Pancreas (tissue), 10 donors: ENCODE measurements around the gene DAB2IP. TPM values are rescaled to one million over a fixed set of nuclear protein-coding genes. Genes with fewer than 3 reads are reported as not detected.
A peak's percentile ranks its signal among the peaks of the same experiment; 100 is the strongest.

Experiments
- ATAC-seq, 4 donors: fragments of 200-7000 bp; cut with Tn5 transposase; one replicate each; pipeline versions ENCODE4 v1.8.0 to v1.9.1; 2020; ENCODE audit warnings: mild to moderate bottlenecking in 4 of 4, moderate library complexity in 4 of 4
- DNase-seq, 6 donors: peaks; one replicate each; pipeline ENCODE4 v3.0.0-alpha.2; 2020
- FAIRE-seq: peaks from 2 replicates; lab custom pipeline; 2012; peaks lifted over from hg19 to GRCh38; lab: Jason Lieb, UNC
- H3K27ac ChIP-seq, 4 donors: fragments of 200-600 bp; sonication (generic); 1 replicate in 3 of 4; 2 replicates in 1 of 4; pipeline versions ENCODE4 v1.5.0 to v1.8.0; 2020
- H3K27me3 ChIP-seq, 4 donors: fragments of 200-600 bp; one replicate each; pipeline ENCODE4 v1.8.0; 2021
- H3K36me3 ChIP-seq, 3 donors: fragments of 200-600 bp; sonication (generic) in 1 of 3; one replicate each; pipeline versions ENCODE4 v1.5.0 to v1.8.0; 2020 to 2021
- H3K4me1 ChIP-seq, 3 donors: fragments of 200-600 bp; one replicate each; pipeline ENCODE4 v1.8.0; 2021
- H3K4me3 ChIP-seq, 4 donors: fragments of 200-600 bp; sonication (generic) in 2 of 4; one replicate each; pipeline versions ENCODE4 v1.5.0 to v1.8.0; 2020 to 2021
- H3K9me3 ChIP-seq, 4 donors: fragments of 200-600 bp; one replicate each; pipeline ENCODE4 v1.8.0; 2021
- CTCF ChIP-seq, 4 donors: fragments of 200-600 bp; sonication (generic) in 3 of 4; IDR thresholded peaks; one replicate each; pipeline versions ENCODE4 v1.5.0 to v1.8.0; 2021; ENCODE audit warnings: antibody characterized with exemption in 4 of 4
- WGBS, 2 donors: extraction: QIAGEN DNeasy Blood & Tissue Kit; methylation state at CpG; one replicate each; pipeline ENCODE4 v1.1.7; 2013; 5-methylcytosine and 5-hydroxymethylcytosine counted together
- intact Hi-C, 3 donors: fragments of 100-400 bp; cut with DNase I; formaldehyde crosslinking; loops; one replicate each; pipeline versions ENCODE4 v1.11.1 to v1.14.2; 2022
- polyA plus RNA-seq, 2 donors: library from polyadenylated mRNA; stranded (reverse); fragments of 200-250 nt; gene quantifications; one replicate each; pipeline ENCODE4 v1.2.3, GENCODE V29; 2013
- total RNA-seq, 6 donors: library from RNA; stranded (reverse); fragmentation: NEBNext Ultra II Directional in 4 of 6; extraction: Animal tissue kit (Norgen Biotek cat#: 25700) in 4 of 6; gene quantifications; one replicate each; pipeline versions ENCODE4 v1.2.1 to v1.2.4, GENCODE V29; 2021 to 2023
- donor health status: healthy with polysubstance abuse.
- donor health status: DM: no; HTN: no; CAD: no; lungs with moderate emphysema.
- donor health status: DM: no; HTN: no; CAD: no.
- donor health status: control.
- donor health status: control.
- donor health status: Bipolar disorder and iron deficiency.
- donor health status: DM: yes; HTN: yes; CAD: no.
- donor health status: DM: no; HTN: no; CAD: no.
- donor health status: DM: no; HTN: no; CAD: no.
- donor health status: DM: yes; HTN: yes; CAD: no.

DAB2IP gene
- total and polyA plus RNA-seq, 8 donors = 14.7 to 52.1 (median 25.3) TPM

- Histone ChIP-seq H3K4me3 (no peak overlapping the region), H3K4me1 (peaks cover 0 to 8% (median 0%) of the 10 kb centered on the region in 3 donors), H3K27me3 (no peaks in the 10 kb centered on the region), H3K9me3 (no peaks in the 10 kb centered on the region), H3K36me3 (no peaks in the 10 kb centered on the region), H3K27ac (no peak overlapping the region)
- DNase-seq = peak in 2 of 6 donors; percentile 10 to 20
- no peak for FAIRE-seq
- TF ChIP-seq CTCF (IDR thresholded peaks at IDR 0.05) = no peak
- intact Hi-C loops = no loop called here
- no peak for ATAC-seq
- 91 to 94% methylated on average over 5 of the region's 5 CpGs for WGBS, 2 donors
Measured at GRCh38 chr9:121661328-121661727, 9.9 kb downstream of the DAB2IP start.

- Histone ChIP-seq H3K27me3 (no peaks in the 10 kb centered on the region), H3K9me3 (no peaks in the 10 kb centered on the region), H3K4me1 (peaks cover 0 to 12% (median 0%) of the 10 kb centered on the region in 3 donors), H3K4me3 (no peak overlapping the region), H3K27ac (no peak overlapping the region), H3K36me3 (no peaks in the 10 kb centered on the region)
- intact Hi-C loops = no loop called here
- DNase-seq = no peak
- TF ChIP-seq CTCF (IDR thresholded peaks at IDR 0.05) = no peak
- no peak for FAIRE-seq
- 77 to 83% methylated on average over 3 of the region's 3 CpGs for WGBS, 2 donors
- ATAC-seq = no peak
Measured at GRCh38 chr9:121662359-121662758, 10.9 kb downstream of the DAB2IP start.

- intact Hi-C loops = no loop called here
- H3K9me3 ChIP-seq = no peaks in the 10 kb centered on the region
- FAIRE-seq (no peak), DNase-seq (peak in 2 of 6 donors; percentile 6 to 18), ATAC-seq (no peak)
- H3K4me3 ChIP-seq = no peak overlapping the region
- H3K27me3 ChIP-seq = no peaks in the 10 kb centered on the region
- no peaks in the 10 kb centered on the region for H3K36me3 ChIP-seq
- WGBS, 2 donors = 79 to 81% methylated on average over 11 of the region's 11 CpGs
- H3K27ac ChIP-seq = no peak overlapping the region
- peaks cover 0 to 8% (median 0%) of the 10 kb centered on the region in 3 donors for H3K4me1 ChIP-seq
- no peak for TF ChIP-seq CTCF (IDR thresholded peaks at IDR 0.05)
Measured at GRCh38 chr9:121662891-121663580, 11.6 kb downstream of the DAB2IP start.

GRCh38 chr9:121663591-121663990, 12.2 kb downstream of the DAB2IP start:
- intact Hi-C loops = no loop called here
- Histone ChIP-seq H3K4me3 (no peak overlapping the region), H3K9me3 (no peaks in the 10 kb centered on the region), H3K27ac (no peak overlapping the region), H3K4me1 (peaks cover 0 to 4% (median 0%) of the 10 kb centered on the region in 3 donors), H3K27me3 (no peaks in the 10 kb centered on the region), H3K36me3 (no peaks in the 10 kb centered on the region)
- no peak for TF ChIP-seq CTCF (IDR thresholded peaks at IDR 0.05)
- DNase-seq (peak in 1 of 6 donors; percentile 26), ATAC-seq (no peak), FAIRE-seq (no peak)
- 80 to 84% methylated on average over 7 of the region's 7 CpGs for WGBS, 2 donors

GRCh38 chr9:121666294-121666693, 14.9 kb downstream of the DAB2IP start:
- Histone ChIP-seq H3K4me3 (no peak overlapping the region), H3K9me3 (no peaks in the 10 kb centered on the region), H3K27ac (no peak overlapping the region), H3K4me1 (peaks cover 0 to 4% (median 0%) of the 10 kb centered on the region in 3 donors), H3K27me3 (no peaks in the 10 kb centered on the region), H3K36me3 (no peaks in the 10 kb centered on the region)
- intact Hi-C loops = no loop called here
- FAIRE-seq = no peak
- WGBS, 2 donors = 71 to 79% methylated on average over 8 of the region's 8 CpGs
- TF ChIP-seq CTCF (IDR thresholded peaks at IDR 0.05) = no peak
- peak in 1 of 6 donors; percentile 15 for DNase-seq
- ATAC-seq = no peak
